HFF-Myc (cell line): ENCODE results near the gene IL1RAP.

Experiments used
- DNase-seq: peaks from one replicate; pipeline ENCODE4 v3.0.0-alpha.2; 2011; ENCODE audit warnings: low read depth; ENCODE audit errors: extremely low read depth
- H3K4me3 ChIP-seq: replicated peaks from 2 replicates; pipeline ENCODE4 v1.5.1; 2011; ENCODE audit warnings: low read depth, mild to moderate bottlenecking, control low read depth, low read length
- CTCF ChIP-seq: IDR thresholded peaks from 2 replicates; pipeline ENCODE4 v1.5.1; 2012; ENCODE audit warnings: mild to moderate bottlenecking, low read depth, low read length, control low read depth; ENCODE audit errors: missing control alignments

IL1RAP gene

GRCh38 chr3:190491533-190492054 lies 22.3 kb upstream of the IL1RAP start:
- no peak overlapping the region for H3K4me3 ChIP-seq
- no peak for DNase-seq
- no peak for TF ChIP-seq CTCF

- no peak overlapping the region for H3K4me3 ChIP-seq
- DNase-seq = no peak
- TF ChIP-seq CTCF = no peak
These were observed 21.8 kb upstream of the IL1RAP start for GRCh38 chr3:190492129-190492528.

- H3K4me3 ChIP-seq = no peak overlapping the region
- DNase-seq = no peak
- TF ChIP-seq CTCF = no peak
These were observed 20.9 kb upstream of the IL1RAP start for GRCh38 chr3:190492966-190493365.

- TF ChIP-seq CTCF = no peak
- H3K4me3 ChIP-seq = no peak overlapping the region
- no peak for DNase-seq
These were observed 19.0 kb upstream of the IL1RAP start for GRCh38 chr3:190494907-190495306.

- no peak for TF ChIP-seq CTCF
- DNase-seq = no peak
- no peak overlapping the region for H3K4me3 ChIP-seq
These were observed 18.5 kb upstream of the IL1RAP start for GRCh38 chr3:190495354-190495753.

GRCh38 chr3:190495796-190496195 lies 18.1 kb upstream of the IL1RAP start:
- TF ChIP-seq CTCF = no peak
- DNase-seq = no peak
- no peak overlapping the region for H3K4me3 ChIP-seq

GRCh38 chr3:190496859-190497258 lies 17.0 kb upstream of the IL1RAP start:
- DNase-seq = no peak
- no peak overlapping the region for H3K4me3 ChIP-seq
- no peak for TF ChIP-seq CTCF
